ENCODE data around the gene TMSB10.
"Not testable (repeated sequence)": the region's sequence is repeated elsewhere in the genome, so short reads cannot be mapped to it uniquely, and the experiment has no call there.

TMSB10 gene

DNA sequence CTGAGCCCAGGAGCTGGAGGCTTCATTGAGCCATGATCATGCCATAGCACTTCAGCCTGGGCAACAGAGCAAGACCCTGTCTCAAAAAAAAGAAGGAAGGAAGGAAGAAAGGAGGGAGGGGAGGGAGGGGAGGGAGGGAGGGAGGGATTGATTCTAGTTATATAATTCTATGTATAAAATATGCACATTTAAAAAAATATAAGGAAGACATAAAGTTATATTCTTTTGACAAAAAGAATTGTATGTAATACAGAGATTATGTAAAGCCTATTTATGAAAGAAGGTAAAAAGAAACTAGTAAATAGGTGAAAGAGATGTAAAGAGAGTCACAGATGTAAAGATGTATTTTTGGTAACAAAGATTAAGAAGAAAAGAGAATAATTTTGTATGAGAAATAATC is 17.6 kb downstream of the TMSB10 start:
- no peak for FAIRE-seq
- no peak for TF ChIP-seq POLR2A (IDR thresholded peaks at IDR 0.05; ENCODE audit: low read depth, low read length)
- DNase-seq (ENCODE audit: insufficient read length, low spot score): no peak

DNA sequence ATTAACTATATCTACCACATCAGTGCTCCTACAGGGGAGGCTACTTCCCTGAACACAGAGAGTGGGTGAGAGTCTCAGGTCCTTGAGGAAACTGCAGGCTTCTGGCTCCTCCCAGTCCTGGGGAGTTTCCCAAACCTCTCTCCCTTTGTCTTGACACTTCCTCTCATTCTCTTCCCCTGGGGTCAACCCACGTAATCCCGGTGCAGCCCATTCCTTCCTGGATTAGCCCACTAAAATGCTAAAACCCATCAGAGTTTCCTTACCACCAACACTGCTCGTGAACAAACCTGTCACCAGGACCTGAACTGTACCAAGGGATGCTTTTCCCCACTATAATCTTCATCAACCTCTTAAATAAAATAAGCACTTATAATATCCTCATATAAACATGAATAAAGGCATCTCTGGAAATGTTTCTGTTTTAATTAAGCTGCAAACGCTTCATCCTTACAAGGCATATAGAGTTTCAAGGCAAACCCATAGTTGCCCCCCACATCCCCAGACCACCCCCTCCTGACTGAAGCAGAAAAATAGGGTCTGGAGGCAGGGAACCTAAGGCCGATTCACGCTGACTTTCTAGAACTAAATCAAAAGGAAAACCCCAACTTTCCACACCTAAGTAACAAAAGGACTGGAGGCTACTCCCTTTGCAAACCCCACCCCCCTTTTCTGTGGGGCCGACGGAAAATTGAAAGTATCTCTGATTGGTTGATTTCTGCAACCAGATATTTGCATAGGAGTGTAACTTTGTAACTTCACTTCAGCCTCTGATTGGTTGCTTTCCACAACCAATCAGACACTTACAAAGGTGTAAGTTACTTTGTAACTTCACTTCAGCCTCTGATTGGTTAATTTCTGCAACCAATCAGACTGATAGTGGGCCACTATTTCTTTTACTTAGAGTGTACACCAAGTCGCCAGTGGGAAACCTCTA is 19.0 kb downstream of the TMSB10 start:
- DNase-seq (ENCODE audit: insufficient read length, low spot score) (no peak), FAIRE-seq (peak; percentile 64)
- no peak for TF ChIP-seq POLR2A (IDR thresholded peaks at IDR 0.05; ENCODE audit: low read depth, low read length)

DNA sequence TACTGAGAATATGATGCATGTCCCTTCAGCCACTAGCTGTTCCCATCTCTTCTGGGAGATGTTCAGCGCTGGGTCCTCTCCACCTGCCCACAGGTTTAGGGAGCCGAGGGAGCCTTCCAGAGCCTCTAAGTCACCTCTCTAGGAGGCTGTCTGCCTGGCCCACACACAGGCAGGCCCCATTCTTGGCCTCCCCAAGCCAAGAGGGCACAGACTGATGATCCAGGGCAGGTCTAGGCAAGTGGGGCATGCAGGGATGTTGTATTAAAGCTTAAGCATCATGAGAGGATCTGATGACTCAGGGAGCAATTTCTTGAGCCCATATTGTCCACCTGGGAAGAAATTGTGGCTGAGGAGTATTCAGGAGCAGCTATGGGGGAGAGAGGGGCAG is 19.9 kb downstream of the TMSB10 start:
- DNase-seq (ENCODE audit: insufficient read length, low spot score) (no peak), FAIRE-seq (no peak)
- TF ChIP-seq POLR2A (IDR thresholded peaks at IDR 0.05; ENCODE audit: low read depth, low read length): no peak

DNA sequence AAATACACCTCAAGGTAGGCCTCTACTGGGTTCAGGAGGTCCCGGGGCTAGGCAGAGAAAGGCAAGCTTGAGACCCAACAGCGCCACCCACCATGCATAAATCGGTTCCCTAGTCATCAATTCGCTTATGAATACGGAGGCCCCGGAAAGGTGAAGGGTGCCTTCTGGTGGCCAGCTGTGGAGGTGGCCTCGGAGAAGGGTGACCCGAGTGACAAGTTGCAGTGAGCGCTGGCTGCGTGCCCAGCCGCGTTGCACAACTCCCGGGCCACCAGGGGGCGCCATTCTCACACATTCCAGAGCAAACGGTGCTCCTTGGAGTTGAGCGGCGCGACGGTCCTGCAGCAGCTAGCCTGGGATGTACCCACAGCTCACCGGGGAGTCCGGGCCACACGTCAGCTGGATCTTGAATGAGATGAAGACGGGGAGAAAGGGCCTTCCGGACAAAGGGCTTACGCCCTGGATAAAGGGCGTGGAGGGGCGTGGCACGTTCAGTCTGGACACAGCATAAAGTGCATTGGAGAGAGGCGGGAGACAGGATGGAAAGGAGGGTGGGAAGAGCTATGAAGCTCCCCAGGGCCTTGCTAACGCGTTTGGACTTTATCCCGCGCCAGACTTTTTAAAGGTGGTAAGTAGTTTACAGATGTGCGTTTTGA is 20.4 kb downstream of the TMSB10 start:
- TF ChIP-seq POLR2A (IDR thresholded peaks at IDR 0.05; ENCODE audit: low read depth, low read length): no peak; the same call in 1 of the 2 replicates
- DNase-seq (ENCODE audit: insufficient read length, low spot score) (peak; percentile 70), FAIRE-seq (peak; percentile 98)

DNA sequence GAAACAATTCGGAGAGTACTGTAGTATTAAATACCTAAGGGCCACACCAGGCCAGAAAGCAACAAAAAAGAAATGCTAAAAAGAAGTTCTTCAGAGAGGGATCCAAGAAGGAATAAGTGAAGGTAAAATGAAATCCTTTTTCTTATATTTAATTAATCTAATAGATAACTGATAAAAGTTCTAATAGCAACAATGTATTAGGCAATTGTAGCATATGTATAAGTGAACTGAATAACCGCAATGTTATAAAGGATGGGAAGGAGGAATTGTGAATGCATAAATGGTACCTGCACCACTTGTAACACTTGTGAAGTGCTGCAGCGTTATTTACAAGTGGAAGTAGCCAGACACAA is 21.8 kb downstream of the TMSB10 start:
- FAIRE-seq (no peak), DNase-seq (ENCODE audit: insufficient read length, low spot score) (no peak)
- no peak for TF ChIP-seq POLR2A (IDR thresholded peaks at IDR 0.05; ENCODE audit: low read depth, low read length)

DNA sequence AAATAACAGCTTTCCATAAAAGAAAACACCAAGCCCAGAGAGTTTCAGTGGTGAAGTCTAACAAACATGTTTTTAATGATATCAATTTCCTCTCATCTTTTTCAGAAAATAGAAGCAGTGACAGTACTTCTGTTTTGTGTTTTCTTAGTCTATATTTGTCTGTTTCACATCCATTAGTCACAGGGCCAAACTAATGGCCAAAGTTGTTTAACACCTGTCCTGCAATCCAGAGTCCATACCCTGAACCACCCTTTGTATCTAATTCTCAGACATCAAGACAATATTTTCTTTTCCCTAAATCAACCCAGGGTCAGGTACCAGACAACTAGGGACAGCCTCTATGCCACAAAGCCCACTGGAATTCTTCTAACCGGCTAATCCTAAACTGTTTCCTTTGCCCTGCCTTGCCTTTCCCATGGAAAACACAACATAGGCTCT is 25.9 kb downstream of the TMSB10 start:
- DNase-seq (ENCODE audit: insufficient read length, low spot score) (no peak), FAIRE-seq (no peak)
- no peak for TF ChIP-seq POLR2A (IDR thresholded peaks at IDR 0.05; ENCODE audit: low read depth, low read length)

DNA sequence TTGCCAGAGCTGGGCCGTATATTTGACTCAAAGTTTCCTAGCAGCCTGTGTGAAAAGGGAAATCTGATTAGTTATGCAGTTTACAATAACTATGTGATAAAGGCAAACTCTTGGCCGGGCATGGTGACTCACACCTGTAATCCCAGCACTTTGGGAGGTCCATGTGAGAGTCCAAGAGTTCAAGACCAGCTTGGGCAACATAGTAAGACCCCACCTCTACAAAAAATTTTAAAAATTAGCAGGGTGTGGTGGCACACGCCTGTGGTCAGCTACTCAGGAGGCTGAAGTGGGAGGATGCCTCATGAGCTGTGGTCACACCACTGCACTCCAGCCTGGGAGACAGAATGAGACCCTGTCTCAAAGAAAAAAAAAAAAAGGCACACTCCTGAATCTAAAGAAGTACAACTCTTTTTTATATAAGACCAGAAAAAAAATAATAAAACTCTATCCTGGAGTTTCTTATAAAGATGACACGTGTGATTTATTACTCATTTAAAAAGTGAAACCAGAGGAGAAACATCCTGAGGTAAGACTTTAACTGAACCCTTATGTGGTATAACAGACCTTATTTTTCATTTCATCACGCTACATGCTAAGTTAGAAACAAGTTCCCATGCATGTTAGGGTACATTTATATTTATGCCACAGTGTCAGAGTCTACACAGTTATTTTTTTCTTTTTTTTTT is 32.9 kb downstream of the TMSB10 start:
- FAIRE-seq: no peak
- TF ChIP-seq POLR2A (IDR thresholded peaks at IDR 0.05; ENCODE audit: low read depth, low read length): no peak
- DNase-seq (ENCODE audit: insufficient read length, low spot score): no peak

DNA sequence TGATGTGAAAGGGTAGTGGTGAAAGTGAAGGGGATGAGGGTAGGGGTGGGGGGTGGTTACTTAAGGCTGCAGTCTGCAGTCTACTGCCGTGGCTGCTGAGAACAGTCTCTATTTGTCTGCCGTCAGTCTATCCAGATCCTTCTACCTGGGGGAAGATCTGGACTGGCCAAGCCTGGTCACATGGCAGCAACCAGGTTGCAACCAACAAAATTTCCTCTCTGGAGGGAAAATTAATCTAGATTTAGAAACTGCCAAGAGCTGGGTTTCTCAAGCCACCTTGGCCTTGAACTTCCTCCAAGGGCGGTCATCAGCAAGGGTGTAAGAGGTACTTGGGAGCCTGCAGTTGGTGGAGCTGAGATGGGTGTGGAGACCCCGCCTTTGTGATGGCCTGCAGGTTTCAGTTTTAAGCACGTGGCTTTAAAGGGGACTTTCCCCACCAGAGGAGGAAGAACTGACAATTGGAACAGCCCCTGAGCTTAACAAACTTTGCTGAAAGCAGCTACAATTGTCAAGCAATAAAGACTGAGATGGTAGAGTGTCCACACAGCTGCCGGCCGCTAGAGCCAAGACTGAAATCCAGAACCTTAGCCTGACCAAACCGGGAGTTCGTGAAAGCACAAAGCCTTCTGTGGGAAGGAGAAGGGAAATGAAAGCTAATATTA is 34.1 kb downstream of the TMSB10 start:
- FAIRE-seq: no peak

DNA sequence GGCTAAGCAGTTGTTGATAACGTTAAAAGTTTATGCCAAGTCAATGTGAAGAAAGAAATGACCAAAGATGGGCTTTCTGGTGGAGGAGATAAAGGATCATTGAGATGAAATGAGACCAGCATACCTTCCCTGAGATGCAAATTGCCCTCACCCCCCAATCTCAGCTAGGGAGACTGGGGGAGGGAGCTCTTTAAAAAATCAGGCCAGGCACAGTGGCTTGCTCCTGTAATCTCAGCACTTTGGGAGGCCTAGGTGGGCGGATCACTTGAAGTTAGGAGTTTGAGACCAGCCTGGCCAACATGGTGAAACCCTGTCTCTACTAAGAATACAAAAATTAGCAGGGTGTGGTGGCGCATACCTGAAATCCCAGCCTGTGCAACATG is 34.6 kb downstream of the TMSB10 start:
- FAIRE-seq (no peak), DNase-seq (ENCODE audit: insufficient read length, low spot score) (no peak)
- no peak for TF ChIP-seq POLR2A (IDR thresholded peaks at IDR 0.05; ENCODE audit: low read depth, low read length)

More for the DNA sequence above, 34.1 kb downstream of the TMSB10 start:
- no peak for DNase-seq (ENCODE audit: insufficient read length, low spot score)
- no peak for TF ChIP-seq POLR2A (IDR thresholded peaks at IDR 0.05; ENCODE audit: low read depth, low read length)

DNA sequence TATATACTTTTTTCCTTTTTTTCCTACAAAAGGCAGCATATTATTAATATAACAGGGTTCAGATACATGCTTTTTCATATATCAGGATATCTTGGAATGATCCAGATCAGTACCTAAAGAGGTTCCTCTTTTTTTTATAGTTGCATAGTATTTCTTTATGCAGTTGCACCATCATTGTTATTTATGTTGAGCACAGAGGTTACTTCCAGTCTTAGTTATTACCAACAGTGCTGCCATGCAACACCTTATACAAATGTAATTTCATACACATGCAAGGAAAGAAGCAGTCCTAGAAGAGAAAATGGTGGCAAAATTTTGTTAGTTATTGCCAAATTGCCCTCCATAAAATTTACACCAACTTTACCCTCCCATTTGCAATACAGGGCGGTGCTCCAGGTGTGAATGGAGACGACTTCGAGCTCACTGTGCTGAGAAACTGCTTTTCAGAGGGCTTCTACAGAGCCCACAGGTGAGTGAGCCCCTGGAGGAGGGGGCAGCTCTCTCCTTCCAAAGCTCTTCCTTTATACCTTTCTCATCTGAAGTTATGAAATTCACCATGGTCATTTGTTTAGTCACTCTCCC is 35.5 kb downstream of the TMSB10 start:
- no peak for TF ChIP-seq POLR2A (IDR thresholded peaks at IDR 0.05; ENCODE audit: low read depth, low read length)

DNA sequence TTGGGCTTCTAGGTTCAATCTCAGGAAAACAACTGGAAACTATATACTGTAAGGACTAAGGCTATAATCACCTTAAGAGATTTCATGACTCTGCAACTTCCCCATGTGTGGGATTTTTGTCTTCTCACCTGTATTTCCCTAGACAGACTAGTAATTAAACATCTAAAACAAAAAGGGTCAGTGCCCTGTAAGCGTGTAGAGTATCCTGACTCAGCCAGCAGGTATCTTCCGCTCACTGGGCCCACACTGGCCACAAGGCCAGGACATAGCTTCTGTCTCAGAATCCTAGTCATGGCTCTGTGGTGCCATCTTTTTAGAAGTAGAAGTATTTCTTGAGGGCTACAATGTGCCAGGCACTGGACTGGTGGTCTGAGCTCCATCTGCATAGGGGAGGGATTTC is 36.7 kb downstream of the TMSB10 start:
- DNase-seq (ENCODE audit: insufficient read length, low spot score): no peak
- TF ChIP-seq POLR2A (IDR thresholded peaks at IDR 0.05; ENCODE audit: low read depth, low read length): no peak
- FAIRE-seq: no peak

More for the DNA sequence above, 35.5 kb downstream of the TMSB10 start:
- FAIRE-seq (no peak), DNase-seq (ENCODE audit: insufficient read length, low spot score) (no peak)

DNA sequence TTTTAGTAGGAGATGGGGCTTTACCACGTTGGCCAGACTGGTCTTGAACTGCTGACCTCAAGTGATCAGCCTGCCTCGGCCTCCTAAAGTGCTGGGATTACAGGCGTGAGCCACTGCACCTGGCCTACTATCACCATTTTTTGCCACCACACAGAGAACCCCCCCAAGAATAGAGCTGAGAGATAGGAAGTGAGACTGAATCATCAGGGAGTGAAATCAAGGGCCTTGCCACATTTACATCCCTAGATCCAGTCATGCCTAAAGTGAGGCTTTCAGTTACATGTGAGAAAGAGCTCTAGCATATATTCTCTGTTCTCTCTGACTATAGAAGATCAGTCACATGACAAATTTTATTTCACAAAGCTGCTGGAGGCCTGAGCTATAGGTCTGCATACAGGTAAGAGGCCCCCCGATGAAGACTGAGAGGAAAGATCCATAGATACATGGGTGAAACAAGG is 37.5 kb downstream of the TMSB10 start:
- TF ChIP-seq POLR2A (IDR thresholded peaks at IDR 0.05; ENCODE audit: low read depth, low read length): no peak
- FAIRE-seq (no peak), DNase-seq (ENCODE audit: insufficient read length, low spot score) (no peak)

DNA sequence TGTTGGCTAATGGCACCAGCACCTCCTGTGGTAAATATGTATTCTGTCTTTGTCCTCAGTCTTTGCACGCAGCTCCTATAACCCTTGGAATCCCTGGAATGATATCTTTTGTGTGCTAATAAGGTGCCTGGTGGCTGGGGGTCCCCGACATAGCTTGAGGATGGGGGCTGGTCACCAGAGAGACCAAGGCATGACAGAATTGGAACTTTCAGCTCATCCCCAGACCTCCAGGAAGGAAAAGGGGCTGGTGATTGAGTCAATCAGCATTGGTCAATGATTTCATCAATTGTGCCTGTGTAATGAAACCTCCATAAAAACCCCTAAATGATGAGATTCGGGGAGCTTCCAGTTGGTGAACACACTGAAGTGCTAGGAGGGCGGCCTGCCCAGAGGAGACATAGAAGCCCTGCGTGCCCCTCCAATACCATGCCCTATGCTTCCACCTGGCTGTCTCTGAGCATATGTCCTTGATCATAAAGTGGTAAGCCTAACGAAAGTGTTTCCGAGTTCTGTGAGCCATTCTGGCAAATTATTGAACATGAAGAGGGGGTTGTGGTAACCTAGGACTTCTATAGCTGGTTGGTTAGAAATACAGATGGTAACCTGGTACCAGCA is 38.9 kb downstream of the TMSB10 start:
- FAIRE-seq (no peak), DNase-seq (ENCODE audit: insufficient read length, low spot score) (no peak)
- no peak for TF ChIP-seq POLR2A (IDR thresholded peaks at IDR 0.05; ENCODE audit: low read depth, low read length)

DNA sequence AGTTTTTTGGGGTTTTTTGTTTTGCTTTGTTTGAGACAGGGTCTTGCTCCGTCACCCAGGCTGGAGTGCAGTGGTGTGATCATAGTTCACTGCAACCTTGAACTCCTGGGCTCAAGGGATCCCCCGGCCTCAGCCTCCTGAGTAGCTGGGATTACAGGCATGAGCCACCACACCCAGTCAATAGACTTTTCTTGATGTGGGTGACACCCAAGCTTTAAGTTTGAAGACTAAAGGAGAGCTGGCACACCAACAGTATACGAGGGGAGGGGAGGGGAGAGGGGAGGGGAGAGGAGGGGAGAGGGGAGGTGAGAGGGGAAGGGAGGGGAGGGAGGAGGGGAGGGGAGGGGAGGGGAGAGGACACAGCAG is 40.4 kb downstream of the TMSB10 start:
- DNase-seq (ENCODE audit: insufficient read length, low spot score); FAIRE-seq: not testable (repeated sequence)

Measured in H54 (cell line).